HEK293 (cell line): Measurements from ENCODE around the gene SOHLH2.

Experiments
- BCL11B ChIP-seq: fragments of 450-650 bp; formaldehyde crosslinking; IDR thresholded peaks from 2 replicates; pipeline ENCODE4 v1.5.1; 2016; ENCODE audit warnings: low read depth, missing biosample characterization, missing genetic modification characterization
- GLIS1 ChIP-seq: fragments of 450-650 bp; formaldehyde crosslinking; IDR thresholded peaks from 2 replicates; pipeline ENCODE4 v1.5.1; 2016; ENCODE audit warnings: missing biosample characterization, missing genetic modification characterization
- HOXA7 ChIP-seq: sonication (generic); formaldehyde crosslinking; IDR thresholded peaks from 2 replicates; pipeline ENCODE4 v1.8.1; 2022; ENCODE audit warnings: missing genetic modification reagents, borderline replicate concordance
- HOXD13 ChIP-seq: sonication (generic); formaldehyde crosslinking; IDR thresholded peaks from 2 replicates; pipeline ENCODE4 v1.8.0; 2022; ENCODE audit warnings: missing genetic modification reagents, borderline replicate concordance
- KLF16 ChIP-seq: fragments of 450-650 bp; formaldehyde crosslinking; IDR thresholded peaks from 2 replicates; pipeline ENCODE4 v1.5.1; 2017; ENCODE audit warnings: missing biosample characterization, missing genetic modification characterization
- KLF8 ChIP-seq: fragments of 450-650 bp; formaldehyde crosslinking; IDR thresholded peaks from 2 replicates; pipeline ENCODE4 v1.5.1; 2016; ENCODE audit warnings: missing biosample characterization, missing genetic modification characterization
- SETDB1 ChIP-seq: IDR thresholded peaks from one replicate; pipeline ENCODE4 v1.6.1; 2017; ENCODE audit warnings: mild to moderate bottlenecking, low read length, moderate library complexity, mixed read lengths; ENCODE audit not compliant: insufficient read length
- SP3 ChIP-seq: fragments of 450-650 bp; formaldehyde crosslinking; IDR thresholded peaks from 2 replicates; pipeline ENCODE4 v1.5.1; 2016; ENCODE audit warnings: missing biosample characterization, missing genetic modification characterization
- ZBTB20 ChIP-seq: fragments of 450-650 bp; formaldehyde crosslinking; IDR thresholded peaks from 2 replicates; pipeline ENCODE4 v1.5.1; 2016; ENCODE audit warnings: missing biosample characterization, missing genetic modification characterization
- ZBTB48 ChIP-seq: fragments of 450-650 bp; formaldehyde crosslinking; IDR thresholded peaks from 2 replicates; pipeline ENCODE4 v1.5.1; 2016; ENCODE audit warnings: missing biosample characterization, missing genetic modification characterization
- ZFP3 ChIP-seq: fragments of 450-650 bp; formaldehyde crosslinking; IDR thresholded peaks from 2 replicates; pipeline ENCODE4 v1.5.1; 2016; ENCODE audit warnings: low read depth, missing biosample characterization, missing genetic modification characterization
- ZFP41 ChIP-seq: fragments of 450-650 bp; formaldehyde crosslinking; IDR thresholded peaks from 2 replicates; pipeline ENCODE4 v1.5.1; 2016; ENCODE audit warnings: missing biosample characterization, missing genetic modification characterization, borderline replicate concordance
- ZNF121 ChIP-seq: fragments of 450-650 bp; formaldehyde crosslinking; IDR thresholded peaks from 2 replicates; pipeline ENCODE4 v1.5.1; 2016; ENCODE audit warnings: missing biosample characterization, missing genetic modification characterization
- ZNF133 ChIP-seq: fragments of 450-650 bp; formaldehyde crosslinking; IDR thresholded peaks from 2 replicates; pipeline ENCODE4 v1.5.1; 2016; ENCODE audit warnings: missing biosample characterization, missing genetic modification characterization
- ZNF2 ChIP-seq: fragments of 450-650 bp; formaldehyde crosslinking; IDR thresholded peaks from 2 replicates; pipeline ENCODE4 v1.5.1; 2016; ENCODE audit warnings: missing biosample characterization, missing genetic modification characterization
- ZNF335 ChIP-seq: fragments of 450-650 bp; formaldehyde crosslinking; conservative IDR thresholded peaks from 2 replicates; pipeline ENCODE4 v1.5.1; 2016; ENCODE audit warnings: missing biosample characterization, missing genetic modification characterization
- ZNF391 ChIP-seq: fragments of 450-650 bp; formaldehyde crosslinking; IDR thresholded peaks from 2 replicates; pipeline ENCODE4 v1.5.1; 2016; ENCODE audit warnings: low read depth, missing biosample characterization, missing genetic modification characterization, borderline replicate concordance
- ZNF530 ChIP-seq: fragments of 450-650 bp; formaldehyde crosslinking; IDR thresholded peaks from 2 replicates; pipeline ENCODE4 v1.5.1; 2016; ENCODE audit warnings: low read depth, missing biosample characterization, missing genetic modification characterization
- ZNF548 ChIP-seq: fragments of 450-650 bp; formaldehyde crosslinking; IDR thresholded peaks from 2 replicates; pipeline ENCODE4 v1.5.1; 2016; ENCODE audit warnings: missing biosample characterization, missing genetic modification characterization
- ZNF549 ChIP-seq: fragments of 450-650 bp; IDR thresholded peaks from 2 replicates; pipeline ENCODE4 v1.5.1; 2018; ENCODE audit warnings: missing biosample characterization, missing genetic modification characterization, mild to moderate bottlenecking, inconsistent platforms, moderate library complexity
- ZNF654 ChIP-seq: fragments of 450-650 bp; formaldehyde crosslinking; IDR thresholded peaks from 2 replicates; pipeline ENCODE4 v1.5.1; 2016; ENCODE audit warnings: low read depth, missing biosample characterization, missing genetic modification characterization
- ZNF658 ChIP-seq: fragments of 450-650 bp; formaldehyde crosslinking; IDR thresholded peaks from 2 replicates; pipeline ENCODE4; 2016; ENCODE audit warnings: missing biosample characterization, missing genetic modification characterization
- ZNF670 ChIP-seq: fragments of 450-650 bp; formaldehyde crosslinking; IDR thresholded peaks from 2 replicates; pipeline ENCODE4 v1.5.1; 2016; ENCODE audit warnings: missing biosample characterization, missing genetic modification characterization, low read depth
- ZNF677 ChIP-seq: fragments of 450-650 bp; IDR thresholded peaks from 2 replicates; pipeline ENCODE4 v1.5.0; 2018; ENCODE audit warnings: missing biosample characterization, mild to moderate bottlenecking, missing genetic modification characterization, moderate library complexity
- ZNF701 ChIP-seq: fragments of 450-650 bp; formaldehyde crosslinking; IDR thresholded peaks from 2 replicates; pipeline ENCODE4 v1.5.1; 2016; ENCODE audit warnings: missing biosample characterization, missing genetic modification characterization
- ZNF777 ChIP-seq: fragments of 450-650 bp; formaldehyde crosslinking; IDR thresholded peaks from 2 replicates; pipeline ENCODE4 v1.5.1; 2017; ENCODE audit warnings: missing biosample characterization, missing genetic modification characterization, borderline replicate concordance
- ZSCAN30 ChIP-seq: fragments of 450-650 bp; IDR thresholded peaks from 2 replicates; pipeline ENCODE4 v1.5.1; 2018; ENCODE audit warnings: missing biosample characterization, mild to moderate bottlenecking, missing genetic modification characterization, moderate library complexity
- TF ChIP-seq, protein P1 (sequence below): fragments of 450-650 bp; formaldehyde crosslinking; IDR thresholded peaks from 2 replicates; pipeline ENCODE4 v1.5.1; 2016; ENCODE audit warnings: missing biosample characterization, missing genetic modification characterization
- TF ChIP-seq, protein P2 (sequence below): fragments of 450-650 bp; formaldehyde crosslinking; IDR thresholded peaks from 2 replicates; pipeline ENCODE4; 2016; ENCODE audit warnings: missing biosample characterization, missing genetic modification characterization
- TF ChIP-seq, protein P3 (sequence below): fragments of 450-650 bp; formaldehyde crosslinking; IDR thresholded peaks from 2 replicates; pipeline ENCODE4 v1.5.1; 2016; ENCODE audit warnings: missing biosample characterization, missing genetic modification characterization
- TF ChIP-seq, protein P4 (sequence below): fragments of 450-650 bp; formaldehyde crosslinking; IDR thresholded peaks from 2 replicates; pipeline ENCODE4 v1.5.1; 2017; ENCODE audit warnings: missing biosample characterization, missing genetic modification characterization

SOHLH2 gene

DNA sequence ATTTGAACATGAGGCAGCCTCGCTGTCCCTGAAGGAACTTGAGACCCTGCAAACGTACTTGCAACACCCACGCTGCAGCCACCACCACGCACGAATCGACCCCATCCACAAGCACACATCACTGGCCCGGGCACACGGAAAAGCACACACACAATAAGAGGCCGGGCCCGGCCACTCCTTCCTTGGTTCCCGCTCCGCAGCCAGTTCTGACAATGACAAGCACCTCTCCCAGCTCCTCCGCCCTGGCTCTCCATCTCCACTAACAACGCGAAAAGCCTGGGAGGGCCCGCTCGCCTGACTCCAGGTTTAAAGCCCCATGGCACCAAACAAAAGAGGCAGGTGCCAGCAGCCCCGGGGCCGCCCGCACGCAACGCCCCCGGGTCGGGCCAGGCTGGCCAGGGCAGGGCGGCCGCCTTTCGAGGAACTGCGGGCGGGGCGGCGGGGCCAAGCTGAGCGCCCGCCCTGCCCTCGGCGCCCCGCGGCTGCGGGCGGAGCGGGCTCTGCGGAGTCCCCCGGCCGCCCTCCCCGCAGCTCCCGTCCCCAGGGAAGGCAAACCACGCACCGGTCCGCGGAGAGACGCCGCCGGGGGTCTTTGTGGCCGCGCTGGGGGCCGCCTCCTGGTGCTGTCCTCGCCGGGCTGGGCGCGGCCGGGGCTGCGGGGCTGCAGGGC lies 83.7 kb downstream of the SOHLH2 start (continued):
- TF ChIP-seq ZNF654 = no peak
- no peak for TF ChIP-seq ZFP41 (tag by site-specific recombination)
- no peak for TF ChIP-seq SP3 (tag by site-specific recombination)
- no peak for TF ChIP-seq HOXA7 (CRISPR knock-in tag)
- no peak for TF ChIP-seq ZNF133 (tag by site-specific recombination)
- no peak for TF ChIP-seq ZNF670
- TF ChIP-seq, protein P1, sequence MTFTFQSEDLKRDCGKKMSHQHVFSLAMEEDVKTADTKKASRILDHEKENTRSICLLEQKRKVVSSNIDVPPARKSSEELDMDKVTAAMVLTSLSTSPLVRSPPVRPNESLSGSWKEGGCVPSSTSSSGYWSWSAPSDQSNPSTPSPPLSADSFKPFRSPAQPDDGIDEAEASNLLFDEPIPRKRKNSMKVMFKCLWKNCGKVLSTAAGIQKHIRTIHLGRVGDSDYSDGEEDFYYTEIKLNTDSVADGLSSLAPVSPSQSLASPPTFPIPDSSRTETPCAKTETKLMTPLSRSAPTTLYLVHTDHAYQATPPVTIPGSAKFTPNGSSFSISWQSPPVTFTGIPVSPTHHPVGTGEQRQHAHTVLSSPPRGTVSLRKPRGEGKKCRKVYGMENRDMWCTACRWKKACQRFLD (tag by site-specific recombination) = no peak
- TF ChIP-seq ZNF530 (tag by site-specific recombination) = no peak
- TF ChIP-seq ZBTB48 (tag by site-specific recombination) = no peak
- peak; percentile 70 for TF ChIP-seq GLIS1 (tag by site-specific recombination)
- TF ChIP-seq BCL11B (tag by site-specific recombination) = no peak
- peak; percentile 54 for TF ChIP-seq ZNF335
- TF ChIP-seq, protein P2, sequence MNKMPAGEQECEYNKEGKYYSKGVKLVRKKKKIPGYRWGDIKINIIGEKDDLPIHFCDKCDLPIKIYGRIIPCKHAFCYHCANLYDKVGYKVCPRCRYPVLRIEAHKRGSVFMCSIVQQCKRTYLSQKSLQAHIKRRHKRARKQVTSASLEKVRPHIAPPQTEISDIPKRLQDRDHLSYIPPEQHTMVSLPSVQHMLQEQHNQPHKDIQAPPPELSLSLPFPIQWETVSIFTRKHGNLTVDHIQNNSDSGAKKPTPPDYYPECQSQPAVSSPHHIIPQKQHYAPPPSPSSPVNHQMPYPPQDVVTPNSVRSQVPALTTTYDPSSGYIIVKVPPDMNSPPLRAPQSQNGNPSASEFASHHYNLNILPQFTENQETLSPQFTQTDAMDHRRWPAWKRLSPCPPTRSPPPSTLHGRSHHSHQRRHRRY (tag by site-specific recombination) = no peak
- no peak for TF ChIP-seq ZNF391 (tag by site-specific recombination)
- no peak for TF ChIP-seq ZNF701 (tag by site-specific recombination)
- TF ChIP-seq, protein P3, sequence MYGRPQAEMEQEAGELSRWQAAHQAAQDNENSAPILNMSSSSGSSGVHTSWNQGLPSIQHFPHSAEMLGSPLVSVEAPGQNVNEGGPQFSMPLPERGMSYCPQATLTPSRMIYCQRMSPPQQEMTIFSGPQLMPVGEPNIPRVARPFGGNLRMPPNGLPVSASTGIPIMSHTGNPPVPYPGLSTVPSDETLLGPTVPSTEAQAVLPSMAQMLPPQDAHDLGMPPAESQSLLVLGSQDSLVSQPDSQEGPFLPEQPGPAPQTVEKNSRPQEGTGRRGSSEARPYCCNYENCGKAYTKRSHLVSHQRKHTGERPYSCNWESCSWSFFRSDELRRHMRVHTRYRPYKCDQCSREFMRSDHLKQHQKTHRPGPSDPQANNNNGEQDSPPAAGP (tag by site-specific recombination) = peak; percentile 29; the same call in 1 of the 2 replicates
- TF ChIP-seq ZNF549 (tag by site-specific recombination) = no peak
- no peak for TF ChIP-seq HOXD13 (CRISPR knock-in tag)
- no peak for TF ChIP-seq KLF16 (tag by site-specific recombination)
- TF ChIP-seq ZNF548 (tag by site-specific recombination) = no peak
- TF ChIP-seq ZNF677 = no peak
- no peak for TF ChIP-seq SETDB1
- TF ChIP-seq ZBTB20 (tag by site-specific recombination) = peak; percentile 54; the same call in 1 of the 2 replicates
- no peak for TF ChIP-seq ZSCAN30 (tag by site-specific recombination)
- no peak for TF ChIP-seq ZNF121 (tag by site-specific recombination)
- no peak for TF ChIP-seq KLF8 (tag by site-specific recombination)
- no peak for TF ChIP-seq ZNF2 (tag by site-specific recombination)
- no peak for TF ChIP-seq ZNF658 (tag by site-specific recombination)
- TF ChIP-seq, protein P4, sequence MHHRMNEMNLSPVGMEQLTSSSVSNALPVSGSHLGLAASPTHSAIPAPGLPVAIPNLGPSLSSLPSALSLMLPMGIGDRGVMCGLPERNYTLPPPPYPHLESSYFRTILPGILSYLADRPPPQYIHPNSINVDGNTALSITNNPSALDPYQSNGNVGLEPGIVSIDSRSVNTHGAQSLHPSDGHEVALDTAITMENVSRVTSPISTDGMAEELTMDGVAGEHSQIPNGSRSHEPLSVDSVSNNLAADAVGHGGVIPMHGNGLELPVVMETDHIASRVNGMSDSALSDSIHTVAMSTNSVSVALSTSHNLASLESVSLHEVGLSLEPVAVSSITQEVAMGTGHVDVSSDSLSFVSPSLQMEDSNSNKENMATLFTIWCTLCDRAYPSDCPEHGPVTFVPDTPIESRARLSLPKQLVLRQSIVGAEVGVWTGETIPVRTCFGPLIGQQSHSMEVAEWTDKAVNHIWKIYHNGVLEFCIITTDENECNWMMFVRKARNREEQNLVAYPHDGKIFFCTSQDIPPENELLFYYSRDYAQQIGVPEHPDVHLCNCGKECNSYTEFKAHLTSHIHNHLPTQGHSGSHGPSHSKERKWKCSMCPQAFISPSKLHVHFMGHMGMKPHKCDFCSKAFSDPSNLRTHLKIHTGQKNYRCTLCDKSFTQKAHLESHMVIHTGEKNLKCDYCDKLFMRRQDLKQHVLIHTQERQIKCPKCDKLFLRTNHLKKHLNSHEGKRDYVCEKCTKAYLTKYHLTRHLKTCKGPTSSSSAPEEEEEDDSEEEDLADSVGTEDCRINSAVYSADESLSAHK = no peak
- no peak for TF ChIP-seq ZNF777 (tag by site-specific recombination)
- TF ChIP-seq ZFP3 (tag by site-specific recombination) = no peak
